Neuronal stem cell (in vitro differentiated cells): Measurements from ENCODE around the gene KCNJ1.
A peak's percentile ranks its signal among the peaks of the same experiment; 100 is the strongest.

Experiments used
- DNase-seq: peaks from one replicate; pipeline ENCODE4 v3.0.0-alpha.2; 2013; ENCODE audit warnings: low spot score
- H2AFZ ChIP-seq: one replicate; pipeline ENCODE4 v1.6.1; 2013; ENCODE audit warnings: mild to moderate bottlenecking, low read length, inconsistent platforms
- H2AK5ac ChIP-seq: 2 replicates; pipeline ENCODE4 v1.6.1; 2013; ENCODE audit warnings: low read depth, mild to moderate bottlenecking, inconsistent platforms, low read length, moderate library complexity, mixed read lengths
- H2BK120ac ChIP-seq: 2 replicates; pipeline ENCODE4 v1.6.1; 2013; ENCODE audit warnings: low read depth, mild to moderate bottlenecking, inconsistent platforms, low read length, moderate library complexity, mixed read lengths
- H2BK12ac ChIP-seq: one replicate; pipeline ENCODE4 v1.6.1; 2013; ENCODE audit warnings: low read length, inconsistent platforms
- H2BK15ac ChIP-seq: 2 replicates; pipeline ENCODE4 v1.6.1; 2013; ENCODE audit warnings: mild to moderate bottlenecking, low read length, inconsistent platforms, mixed read lengths
- H2BK5ac ChIP-seq: one replicate; pipeline ENCODE4 v1.6.1; 2013; ENCODE audit warnings: inconsistent platforms, mild to moderate bottlenecking, low read length, moderate library complexity
- H3K14ac ChIP-seq: one replicate; pipeline ENCODE4 v1.6.1; 2013; ENCODE audit warnings: low read length, inconsistent platforms
- H3K18ac ChIP-seq: 2 replicates; pipeline ENCODE4 v1.6.1; 2013; ENCODE audit warnings: low read length, inconsistent platforms
- H3K23ac ChIP-seq: 2 replicates; pipeline ENCODE4 v1.6.1; 2013; ENCODE audit warnings: low read depth, mild to moderate bottlenecking, mixed read lengths, low read length, inconsistent platforms; ENCODE audit not compliant: poor library complexity
- H3K27ac ChIP-seq: replicated peaks from 3 replicates; pipeline ENCODE4 v1.5.1; 2013; ENCODE audit warnings: low read length, inconsistent platforms
- H3K27me3 ChIP-seq, 3 experiments: 2 replicates each; pipeline ENCODE4 v1.6.1; 2013; ENCODE audit warnings: low read length in 3 of 3, mild to moderate bottlenecking in 2 of 3, inconsistent platforms in 1 of 3, low read depth in 1 of 3, mixed read lengths in 1 of 3, moderate library complexity in 1 of 3; ENCODE audit not compliant: control insufficient read depth in 3 of 3, insufficient read depth in 3 of 3
- H3K36me3 ChIP-seq, 2 donors: replicated peaks in 1 of 2; 2 replicates each; pipeline ENCODE4 v1.6.1; 2013; ENCODE audit warnings: low read length in 2 of 2; ENCODE audit not compliant: control insufficient read depth in 2 of 2, insufficient read depth in 2 of 2
- H3K4ac ChIP-seq: 2 replicates; pipeline ENCODE4 v1.6.1; 2013; ENCODE audit warnings: inconsistent platforms, mild to moderate bottlenecking, low read length, moderate library complexity
- H3K4me1 ChIP-seq, 2 donors: 1 replicate in 1 of 2; 2 replicates in 1 of 2; pipeline ENCODE4 v1.6.1; 2013; ENCODE audit warnings: low read length in 2 of 2, low read depth in 1 of 2; ENCODE audit not compliant: control insufficient read depth in 2 of 2, insufficient read depth in 1 of 2
- H3K4me2 ChIP-seq: one replicate; pipeline ENCODE4 v1.6.1; 2013; ENCODE audit warnings: mild to moderate bottlenecking, low read length, inconsistent platforms; ENCODE audit not compliant: insufficient read depth, poor library complexity, severe bottlenecking
- H3K4me3 ChIP-seq, 2 donors: 2 replicates each; pipeline ENCODE4 v1.5.1; 2013; ENCODE audit warnings: low read length in 2 of 2, mild to moderate bottlenecking in 2 of 2, inconsistent platforms in 1 of 2, moderate library complexity in 1 of 2
- H3K79me1 ChIP-seq: one replicate; pipeline ENCODE4 v1.6.1; 2013; ENCODE audit warnings: low read depth, mild to moderate bottlenecking, inconsistent platforms, low read length, moderate library complexity
- H3K9ac ChIP-seq: one replicate; pipeline ENCODE4 v1.6.1; 2013; ENCODE audit warnings: mild to moderate bottlenecking, low read depth, low read length, inconsistent platforms; ENCODE audit not compliant: poor library complexity
- H3K9me3 ChIP-seq, 2 donors: replicated peaks in 1 of 2; 2 replicates each; pipeline versions ENCODE3 to v1.6.1; 2013; ENCODE audit warnings: low read length in 2 of 2, mild to moderate bottlenecking in 2 of 2, inconsistent platforms in 1 of 2, low read depth in 1 of 2, mixed read lengths in 1 of 2, moderate library complexity in 1 of 2; ENCODE audit not compliant: control insufficient read depth in 2 of 2, insufficient read depth in 1 of 2
- H4K8ac ChIP-seq: one replicate; pipeline ENCODE4 v1.6.1; 2013; ENCODE audit warnings: low read depth, mild to moderate bottlenecking, inconsistent platforms, low read length, moderate library complexity
- H4K91ac ChIP-seq: one replicate; pipeline ENCODE4 v1.6.1; 2013; ENCODE audit warnings: low read length, low read depth, mild to moderate bottlenecking, inconsistent platforms; ENCODE audit not compliant: poor library complexity
- WGBS, 2 donors: extraction: QIAGEN DNeasy Blood & Tissue Kit; methylation state at CpG; one replicate each; pipeline ENCODE4 v1.1.7; 2013; ENCODE audit warnings: missing lambda C conversion rate in 2 of 2, mixed read lengths in 1 of 2; ENCODE audit not compliant: insufficient read length in 2 of 2, insufficient replicate concordance in 1 of 2; ENCODE audit errors: extremely low coverage in 2 of 2; 5-methylcytosine and 5-hydroxymethylcytosine counted together

The KCNJ1 gene

GRCh38 chr11:128809128-128809527, 58.0 kb downstream of the KCNJ1 start:
- no CpG with 5 or more reads among the region's 6 CpGs for WGBS, 2 donors
- Histone ChIP-seq H3K18ac (no peak overlapping the region), H3K4me2 (no peak overlapping the region), H3K27ac (no peak overlapping the region), H4K8ac (no peak overlapping the region), H2AFZ (no peak overlapping the region), H2BK15ac (no peak overlapping the region), H3K9me3 (no peaks in the 10 kb centered on the region), H3K14ac (no peak overlapping the region), H2AK5ac (no peak overlapping the region), H2BK120ac (no peak overlapping the region), H3K27me3 (no peaks in the 10 kb centered on the region), H3K36me3 (no peaks in the 10 kb centered on the region), H2BK12ac (no peak overlapping the region), H3K23ac (no peak overlapping the region), H2BK5ac (no peak overlapping the region), H3K4me3 (no peak overlapping the region), H3K79me1 (no peaks in the 10 kb centered on the region), H4K91ac (no peak overlapping the region), H3K9ac (no peak overlapping the region), H3K4ac (no peak overlapping the region), H3K4me1 (no peaks in the 10 kb centered on the region)
- DNase-seq: no peak

GRCh38 chr11:128807909-128808308, 59.2 kb downstream of the KCNJ1 start:
- H2AK5ac ChIP-seq: no peak overlapping the region
- H4K8ac ChIP-seq: no peak overlapping the region
- H3K9ac ChIP-seq: no peak overlapping the region
- no peak overlapping the region for H2BK15ac ChIP-seq
- no peak overlapping the region for H3K23ac ChIP-seq
- no peak overlapping the region for H2BK5ac ChIP-seq
- no peak overlapping the region for H3K18ac ChIP-seq
- no peaks in the 10 kb centered on the region for H3K36me3 ChIP-seq
- H3K4me3 ChIP-seq: no peak overlapping the region
- H3K4ac ChIP-seq: no peak overlapping the region
- no peaks in the 10 kb centered on the region for H3K27me3 ChIP-seq
- no peak overlapping the region for H3K27ac ChIP-seq
- no peak overlapping the region for H2BK12ac ChIP-seq
- H3K79me1 ChIP-seq: no peaks in the 10 kb centered on the region
- no peak overlapping the region for H2AFZ ChIP-seq
- no peak overlapping the region for H4K91ac ChIP-seq
- H2BK120ac ChIP-seq: no peak overlapping the region
- peaks cover 5 to 7% of the 10 kb centered on the region in 2 donors for H3K4me1 ChIP-seq
- no peak overlapping the region for H3K4me2 ChIP-seq
- no peak for DNase-seq
- no peak overlapping the region for H3K14ac ChIP-seq
- no peaks in the 10 kb centered on the region for H3K9me3 ChIP-seq

- Histone ChIP-seq H3K4me3 (no peak overlapping the region), H3K9me3 (no peaks in the 10 kb centered on the region), H2BK5ac (no peak overlapping the region), H3K79me1 (no peaks in the 10 kb centered on the region), H3K14ac (no peak overlapping the region), H3K4me2 (no peak overlapping the region), H2BK15ac (no peak overlapping the region), H2AFZ (no peak overlapping the region), H3K4ac (no peak overlapping the region), H4K8ac (no peak overlapping the region), H4K91ac (no peak overlapping the region), H3K9ac (no peak overlapping the region), H3K27me3 (no peaks in the 10 kb centered on the region), H3K36me3 (no peaks in the 10 kb centered on the region), H3K27ac (no peak overlapping the region), H3K23ac (no peak overlapping the region), H2AK5ac (no peak overlapping the region), H3K18ac (no peak overlapping the region), H2BK12ac (no peak overlapping the region), H2BK120ac (no peak overlapping the region), H3K4me1 (peaks cover 5 to 7% of the 10 kb centered on the region in 2 donors)
- no peak for DNase-seq
- no CpG with 5 or more reads among the region's 8 CpGs for WGBS, 2 donors
Observed at GRCh38 chr11:128806506-128807261, 60.4 kb downstream of the KCNJ1 start.

- Histone ChIP-seq H3K79me1 (no peaks in the 10 kb centered on the region), H3K36me3 (no peaks in the 10 kb centered on the region), H4K8ac (no peak overlapping the region), H2AFZ (peak overlapping the region; percentile 56), H3K4me1 (peaks cover 5 to 10% of the 10 kb centered on the region in 2 donors), H3K4me2 (no peak overlapping the region), H3K27me3 (no peaks in the 10 kb centered on the region), H3K27ac (no peak overlapping the region), H3K9me3 (no peaks in the 10 kb centered on the region), H3K9ac (no peak overlapping the region), H2BK120ac (no peak overlapping the region), H3K4me3 (no peak overlapping the region), H2BK5ac (no peak overlapping the region), H2AK5ac (no peak overlapping the region), H3K14ac (no peak overlapping the region), H3K18ac (no peak overlapping the region), H3K23ac (no peak overlapping the region), H2BK15ac (no peak overlapping the region), H2BK12ac (no peak overlapping the region), H3K4ac (no peak overlapping the region), H4K91ac (no peak overlapping the region)
- no peak for DNase-seq
- no CpG with 5 or more reads among the region's 5 CpGs for WGBS, 2 donors
Observed at GRCh38 chr11:128804481-128804880, 62.6 kb downstream of the KCNJ1 start.
